H1 (cell line): ENCODE data around the gene TRIM62.

Experiments used
- ATF3 ChIP-seq: IDR thresholded peaks from 2 replicates; pipeline ENCODE4 v1.6.1; 2011; ENCODE audit warnings: low read depth, mild to moderate bottlenecking, low read length; ENCODE audit not compliant: insufficient read depth
- CTCF ChIP-seq, 3 experiments: IDR thresholded peaks; 1 replicate in 2 of 3; 2 replicates in 1 of 3; pipeline versions ENCODE4 v1.5.1 to v1.6.1; 2011; ENCODE audit warnings: low read length in 3 of 3, mild to moderate bottlenecking in 3 of 3, inconsistent platforms in 2 of 3, low read depth in 1 of 3, moderate library complexity in 1 of 3; ENCODE audit not compliant: insufficient read depth in 1 of 3; ENCODE audit errors: control extremely low read depth in 1 of 3
- JUND ChIP-seq: IDR thresholded peaks from 2 replicates; pipeline ENCODE4 v1.6.1; 2011; ENCODE audit warnings: mild to moderate bottlenecking, improper control_type of control experiment, low read length
- POLR2A ChIP-seq, 2 experiments: IDR thresholded peaks; 1 replicate in 1 of 2; 2 replicates in 1 of 2; pipeline ENCODE4 v1.6.1; 2011; ENCODE audit warnings: low read depth in 2 of 2, low read length in 2 of 2, mild to moderate bottlenecking in 2 of 2; ENCODE audit errors: control extremely low read depth in 1 of 2
- SAP30 ChIP-seq: fragments of 300-600 bp; sonication (generic); IDR thresholded peaks from 2 replicates; pipeline ENCODE4 v1.7.1; 2012; ENCODE audit warnings: low read length, moderate library complexity, mild to moderate bottlenecking, inconsistent platforms; ENCODE audit not compliant: insufficient read depth, insufficient replicate concordance
- YY1 ChIP-seq: IDR thresholded peaks from 2 replicates; pipeline ENCODE4 v1.6.1; 2011; ENCODE audit warnings: low read depth, mild to moderate bottlenecking, low read length

- TF ChIP-seq JUND (no peak), SAP30 (no peak), POLR2A (IDR thresholded peaks at IDR 0.05; ENCODE audit: control extremely low read depth in 1 of 2, low read depth in 2 of 2, low read length in 2 of 2) (no peak), YY1 (no peak), CTCF (IDR thresholded peaks at IDR 0.05; ENCODE audit: control extremely low read depth in 1 of 3, insufficient read depth in 1 of 3, low read depth in 1 of 3, low read length in 3 of 3) (no peak), ATF3 (no peak)
These were observed 23.5 kb downstream of the TRIM62 start for GRCh38 chr1:33158366-33158765.
